Tibial artery (tissue), 4 donors: ENCODE results near the gene PLA2G2D.

Experiments
- DNase-seq, 2 donors: peaks; one replicate each; pipeline ENCODE4 v3.0.0-alpha.2; 2019
- H3K27ac ChIP-seq, 2 donors: fragments of 200-600 bp; sonication (generic) in 1 of 2; 1 replicate in 1 of 2; 2 replicates in 1 of 2; pipeline ENCODE4 v1.5.1; 2018 to 2019; ENCODE audit warnings: mild to moderate bottlenecking in 1 of 2
- H3K27me3 ChIP-seq, 2 donors: fragments of 200-600 bp; sonication (generic) in 1 of 2; one replicate each; pipeline versions ENCODE4 v1.5.1 to v1.6.0; 2016 to 2019
- H3K36me3 ChIP-seq, 3 donors: fragments of 200-600 bp; sonication (generic) in 2 of 3; one replicate each; pipeline ENCODE4 v1.5.1; 2016 to 2019; ENCODE audit warnings: mild to moderate bottlenecking in 2 of 3
- H3K4me1 ChIP-seq, 4 donors: fragments of 200-600 bp; sonication (generic) in 2 of 4; 1 replicate in 3 of 4; 2 replicates in 1 of 4; pipeline ENCODE4 v1.5.1; 2016 to 2019
- H3K4me3 ChIP-seq, 2 donors: fragments of 200-600 bp; sonication (generic) in 1 of 2; 1 replicate in 1 of 2; 2 replicates in 1 of 2; pipeline ENCODE4 v1.5.1; 2018 to 2019; ENCODE audit warnings: mild to moderate bottlenecking in 2 of 2
- H3K9me3 ChIP-seq, 3 donors: fragments of 200-600 bp; sonication (generic) in 1 of 3; one replicate each; pipeline ENCODE4 v1.5.1; 2016 to 2019
- CTCF ChIP-seq, 2 experiments: fragments of 200-600 bp in 1 of 2; fragments of 450-650 bp in 1 of 2; IDR thresholded peaks; one replicate each; pipeline ENCODE4 v1.5.1; 2017 to 2019; ENCODE audit warnings: antibody characterized with exemption in 2 of 2, mild to moderate bottlenecking in 1 of 2, moderate library complexity in 1 of 2
- intact Hi-C: fragments of 100-400 bp; cut with DNase I; formaldehyde crosslinking; loops from one replicate; pipeline ENCODE4 v1.15.0; 2023; ENCODE audit warnings: low total_unique reads

Gene PLA2G2D

GRCh38 chr1:20164694-20165202 is 45.4 kb upstream of the PLA2G2D start:
- Histone ChIP-seq H3K27ac (no peak overlapping the region), H3K27me3 (peaks cover 0 to 53% of the 10 kb centered on the region in 2 donors), H3K9me3 (peaks cover 0 to 30% (median 20%) of the 10 kb centered on the region in 3 donors), H3K36me3 (no peaks in the 10 kb centered on the region), H3K4me3 (no peak overlapping the region), H3K4me1 (no peaks in the 10 kb centered on the region)
- no peak for TF ChIP-seq CTCF (IDR thresholded peaks at IDR 0.05)
- intact Hi-C loops = no loop called here
- DNase-seq = peak in 1 of 2 donors; percentile 63

- H3K9me3 ChIP-seq = peaks cover 0 to 41% (median 41%) of the 10 kb centered on the region in 3 donors
- no peak overlapping the region for H3K27ac ChIP-seq
- TF ChIP-seq CTCF (IDR thresholded peaks at IDR 0.05) = no peak
- DNase-seq = no peak
- no peak overlapping the region for H3K4me3 ChIP-seq
- intact Hi-C loops = no loop called here
- no peaks in the 10 kb centered on the region for H3K4me1 ChIP-seq
- H3K36me3 ChIP-seq = no peaks in the 10 kb centered on the region
- peaks cover 0 to 11% of the 10 kb centered on the region in 2 donors for H3K27me3 ChIP-seq
Observed at GRCh38 chr1:20160034-20160433, 40.7 kb upstream of the PLA2G2D start.

- no peak for DNase-seq
- Histone ChIP-seq H3K4me3 (no peak overlapping the region), H3K27ac (no peak overlapping the region), H3K36me3 (no peaks in the 10 kb centered on the region), H3K9me3 (peaks cover 0 to 41% (median 41%) of the 10 kb centered on the region in 3 donors), H3K4me1 (no peaks in the 10 kb centered on the region), H3K27me3 (no peaks in the 10 kb centered on the region)
- intact Hi-C loops = no loop called here
- TF ChIP-seq CTCF (IDR thresholded peaks at IDR 0.05) = no peak
Observed at GRCh38 chr1:20158358-20159070, 39.2 kb upstream of the PLA2G2D start.

- H3K4me1 ChIP-seq = peaks cover 0 to 14% (median 8%) of the 10 kb centered on the region in 4 donors
- H3K27me3 ChIP-seq = peaks cover 0 to 26% of the 10 kb centered on the region in 2 donors
- TF ChIP-seq CTCF (IDR thresholded peaks at IDR 0.05) = no peak
- peak in 1 of 2 donors; percentile 43 for DNase-seq
- H3K4me3 ChIP-seq = no peak overlapping the region
- H3K36me3 ChIP-seq = no peaks in the 10 kb centered on the region
- no peak overlapping the region for H3K27ac ChIP-seq
- intact Hi-C loops = loop anchor here (5.0 kb wide), 1 partner anchor 177 kb away; the partner anchor contains the start of gene PLA2G2A
- peaks cover 0 to 17% (median 7%) of the 10 kb centered on the region in 3 donors for H3K9me3 ChIP-seq
Observed at GRCh38 chr1:20154301-20154831, 35.0 kb upstream of the PLA2G2D start.

GRCh38 chr1:20153000-20153418 is 33.7 kb upstream of the PLA2G2D start:
- Histone ChIP-seq H3K27me3 (peaks cover 0 to 38% of the 10 kb centered on the region in 2 donors), H3K4me1 (peaks cover 0 to 14% (median 8%) of the 10 kb centered on the region in 4 donors), H3K27ac (no peak overlapping the region), H3K36me3 (no peaks in the 10 kb centered on the region), H3K4me3 (no peak overlapping the region), H3K9me3 (peaks cover 0 to 6% (median 0%) of the 10 kb centered on the region in 3 donors)
- TF ChIP-seq CTCF (IDR thresholded peaks at IDR 0.05) = no peak
- DNase-seq = peak; percentile 53 to 71
- intact Hi-C loops = loop anchor here (1.0 to 5.0 kb wide), 2 partner anchors 176 to 234 kb away; partner anchors contain the start of gene PLA2G2A
